H1 (cell line): Measurements from ENCODE around the gene FAM81B. TPM values are rescaled to one million over a fixed set of nuclear protein-coding genes. Genes with fewer than 3 reads are reported as not detected.

Experiments used
- CTCF ChIA-PET: fragments of 300-600 bp; sonication (Branson Sonifier 250); formaldehyde crosslinking; loops from one replicate; lab custom pipeline; 2021; ENCODE audit not compliant: partially characterized antibody; lab: Charles Lee
- POLR2A ChIA-PET: fragments of 300-600 bp; sonication (Branson Sonifier 250); formaldehyde crosslinking; loops from one replicate; lab custom pipeline; 2021; ENCODE audit warnings: inconsistent platforms; ENCODE audit not compliant: partially characterized antibody; lab: Charles Lee
- DNase-seq, 2 experiments: peaks; one replicate each; pipeline versions ENCODE4 v3.0.0 to v3.0.0-alpha.2; 2010 to 2022; ENCODE audit warnings: low spot score in 2 of 2, low read depth in 1 of 2, mixed read lengths in 1 of 2
- FAIRE-seq: peaks from 2 replicates; lab custom pipeline; 2011; peaks lifted over from hg19 to GRCh38; lab: Jason Lieb, UNC
- H2AFZ ChIP-seq: 2 replicates; pipeline ENCODE4 v1.8.1; 2012; ENCODE audit warnings: low read length, inconsistent platforms
- H2AK5ac ChIP-seq: 2 replicates; pipeline ENCODE4 v1.6.1; 2013; ENCODE audit warnings: low read depth, low read length
- H2BK120ac ChIP-seq: replicated peaks from 2 replicates; pipeline ENCODE3; 2013; ENCODE audit warnings: low read depth, low read length, inconsistent platforms
- H2BK12ac ChIP-seq: 2 replicates; pipeline ENCODE4 v1.6.1; 2013; ENCODE audit warnings: low read depth, low read length
- H2BK15ac ChIP-seq: 2 replicates; pipeline ENCODE4 v1.6.1; 2013; ENCODE audit warnings: low read length
- H2BK20ac ChIP-seq: 2 replicates; pipeline ENCODE4 v1.6.1; 2013; ENCODE audit warnings: low read length
- H2BK5ac ChIP-seq: 2 replicates; pipeline ENCODE4 v1.6.1; 2013; ENCODE audit warnings: low read depth, low read length
- H3K14ac ChIP-seq: 2 replicates; pipeline ENCODE4 v1.6.1; 2013; ENCODE audit warnings: inconsistent platforms; ENCODE audit not compliant: insufficient read length
- H3K18ac ChIP-seq: 2 replicates; pipeline ENCODE4 v1.6.1; 2013; ENCODE audit warnings: low read length; ENCODE audit errors: extremely low read depth
- H3K23ac ChIP-seq: 2 replicates; pipeline ENCODE4 v1.6.1; 2013; ENCODE audit warnings: inconsistent platforms; ENCODE audit not compliant: insufficient read length
- H3K23me2 ChIP-seq: 2 replicates; pipeline ENCODE4 v1.6.1; 2013; ENCODE audit warnings: low read depth, low read length
- H3K27ac ChIP-seq: 2 replicates; pipeline ENCODE4 v1.6.1; 2011; ENCODE audit warnings: low read depth, low read length, inconsistent platforms
- H3K27me3 ChIP-seq, 4 experiments: replicated peaks in 1 of 4; 1 replicate in 1 of 4; 2 replicates in 3 of 4; pipeline versions ENCODE4 v1.6.1 to v1.8.1; 2011 to 2013; ENCODE audit warnings: low read length in 3 of 4, mild to moderate bottlenecking in 3 of 4, inconsistent platforms in 2 of 4, mixed read lengths in 2 of 4, moderate library complexity in 1 of 4; ENCODE audit not compliant: control insufficient read depth in 3 of 4, insufficient read depth in 3 of 4; ENCODE audit errors: extremely low read depth in 1 of 4
- H3K36me3 ChIP-seq, 4 experiments: 2 replicates each; pipeline versions ENCODE4 v1.6.1 to v1.8.1; 2011 to 2013; ENCODE audit warnings: mild to moderate bottlenecking in 4 of 4, low read length in 3 of 4, moderate library complexity in 2 of 4, control low read depth in 1 of 4, inconsistent platforms in 1 of 4; ENCODE audit not compliant: insufficient read depth in 4 of 4, control insufficient read depth in 2 of 4
- H3K4ac ChIP-seq: replicated peaks from 2 replicates; pipeline ENCODE3; 2013; ENCODE audit warnings: low read length, low read depth, mixed read lengths, inconsistent platforms; ENCODE audit not compliant: insufficient read length
- H3K4me1 ChIP-seq, 4 experiments: replicated peaks in 1 of 4; 1 replicate in 1 of 4; 2 replicates in 3 of 4; pipeline versions ENCODE4 v1.6.1 to v1.8.1; 2011 to 2013; ENCODE audit warnings: low read length in 3 of 4, inconsistent platforms in 2 of 4, mixed read lengths in 1 of 4; ENCODE audit not compliant: insufficient read depth in 4 of 4, control insufficient read depth in 3 of 4
- H3K4me2 ChIP-seq, 2 experiments: 2 replicates each; pipeline versions ENCODE4 v1.6.1 to v1.8.1; 2011 to 2013; ENCODE audit warnings: low read depth in 2 of 2, low read length in 2 of 2, control low read depth in 1 of 2, inconsistent platforms in 1 of 2, mild to moderate bottlenecking in 1 of 2; ENCODE audit not compliant: insufficient read depth in 1 of 2
- H3K4me3 ChIP-seq, 4 experiments: fragments of 200-600, 300-600 bp in 1 of 4; sonication (generic), shearing (Covaris generic), sonication (Bioruptor Twin) in 1 of 4; 2 replicates each; pipeline versions ENCODE4 v1.5.1 to v1.8.1; 2011 to 2016; ENCODE audit warnings: low read length in 4 of 4, low read depth in 3 of 4, control low read depth in 2 of 4, inconsistent platforms in 2 of 4, mild to moderate bottlenecking in 2 of 4, mixed read lengths in 1 of 4, moderate library complexity in 1 of 4; ENCODE audit not compliant: insufficient read depth in 2 of 4; ENCODE audit errors: extremely low read depth in 1 of 4
- H3K56ac ChIP-seq: replicated peaks from 2 replicates; pipeline ENCODE3; 2013; ENCODE audit warnings: low read depth, mild to moderate bottlenecking, mixed read lengths, low read length, inconsistent platforms; ENCODE audit not compliant: insufficient read length
- H3K79me1 ChIP-seq: 2 replicates; pipeline ENCODE4 v1.6.1; 2013; ENCODE audit warnings: low read depth, low read length, control low read depth
- H3K79me2 ChIP-seq, 2 experiments: 2 replicates each; pipeline versions ENCODE4 v1.6.1 to v1.8.1; 2012 to 2013; ENCODE audit warnings: low read length in 2 of 2, mild to moderate bottlenecking in 2 of 2, inconsistent platforms in 1 of 2; ENCODE audit not compliant: insufficient read depth in 2 of 2, control insufficient read depth in 1 of 2
- H3K9ac ChIP-seq, 4 experiments: replicated peaks in 1 of 4; 1 replicate in 1 of 4; 2 replicates in 3 of 4; pipeline versions ENCODE4 v1.6.1 to v1.8.1; 2011 to 2013; ENCODE audit warnings: low read depth in 3 of 4, low read length in 3 of 4, control low read depth in 2 of 4, mild to moderate bottlenecking in 2 of 4, moderate library complexity in 2 of 4, inconsistent platforms in 1 of 4; ENCODE audit errors: extremely low read depth in 1 of 4
- H3K9me3 ChIP-seq, 2 experiments: 2 replicates each; pipeline versions ENCODE4 v1.6.1 to v1.8.1; 2012 to 2013; ENCODE audit warnings: mild to moderate bottlenecking in 2 of 2, moderate library complexity in 2 of 2, control low read depth in 1 of 2, inconsistent platforms in 1 of 2, low read depth in 1 of 2, low read length in 1 of 2, mixed read lengths in 1 of 2; ENCODE audit not compliant: insufficient read depth in 2 of 2
- H4K20me1 ChIP-seq, 2 experiments: replicated peaks in 1 of 2; 2 replicates each; pipeline versions ENCODE3 to v1.8.1; 2011 to 2013; ENCODE audit warnings: inconsistent platforms in 2 of 2, low read length in 2 of 2, mild to moderate bottlenecking in 1 of 2; ENCODE audit not compliant: insufficient read depth in 2 of 2, control insufficient read depth in 1 of 2
- H4K5ac ChIP-seq: 2 replicates; pipeline ENCODE4 v1.6.1; 2013; ENCODE audit warnings: low read length, low read depth, mixed read lengths, inconsistent platforms; ENCODE audit not compliant: insufficient read length
- H4K8ac ChIP-seq: 2 replicates; pipeline ENCODE4 v1.8.0; 2013; ENCODE audit warnings: mild to moderate bottlenecking, moderate library complexity, low read length, inconsistent platforms; ENCODE audit not compliant: insufficient read depth; ENCODE audit errors: extremely low read depth
- H4K91ac ChIP-seq: replicated peaks from 2 replicates; pipeline ENCODE3; 2013; ENCODE audit warnings: low read length, mixed read lengths, inconsistent platforms; ENCODE audit not compliant: insufficient read length
- GTF2F1 ChIP-seq: IDR thresholded peaks from 2 replicates; pipeline ENCODE4 v1.6.1; 2012; ENCODE audit warnings: low read depth, low read length, improper control_type of control experiment, borderline replicate concordance
- NANOG ChIP-seq: IDR thresholded peaks from 2 replicates; pipeline ENCODE4 v1.6.1; 2011; ENCODE audit warnings: low read length, low read depth, mild to moderate bottlenecking, inconsistent platforms; ENCODE audit not compliant: insufficient read depth, poor library complexity, severe bottlenecking
- SAP30 ChIP-seq: fragments of 300-600 bp; sonication (generic); IDR thresholded peaks from 2 replicates; pipeline ENCODE4 v1.7.1; 2012; ENCODE audit warnings: low read length, moderate library complexity, mild to moderate bottlenecking, inconsistent platforms; ENCODE audit not compliant: insufficient read depth, insufficient replicate concordance
- SIRT6 ChIP-seq: IDR thresholded peaks from one replicate; pipeline ENCODE4 v1.7.1; 2012; ENCODE audit warnings: low read length, inconsistent platforms
- TAF1 ChIP-seq: IDR thresholded peaks from 2 replicates; pipeline ENCODE4 v1.6.1; 2011; ENCODE audit warnings: mild to moderate bottlenecking, low read depth, low read length
- YY1 ChIP-seq: IDR thresholded peaks from 2 replicates; pipeline ENCODE4 v1.6.1; 2011; ENCODE audit warnings: low read depth, mild to moderate bottlenecking, low read length
- polyA plus RNA-seq, 7 experiments: library from polyadenylated mRNA; depleted of rRNA in 3 of 7; stranded (reverse) in 5 of 7; unstranded in 2 of 7; fragments of >200 nt in 5 of 7; fragments of 200-250 nt in 2 of 7; gene quantifications; 1 replicate in 5 of 7; 2 replicates in 1 of 7; 4 replicates in 1 of 7; pipeline versions ENCODE4 v1.2.1 to v1.2.3, GENCODE V29; 2011 to 2013; ENCODE audit warnings: missing spikeins in 2 of 7, mixed read lengths in 2 of 7
- total RNA-seq: library from RNA; stranded (reverse); fragmentation: NEBNext Ultra II Directional; extraction: Animal tissue kit (Norgen Biotek cat#: 25700); gene quantifications from 2 replicates; pipeline ENCODE4 v1.2.1, GENCODE V29; 2021

The FAM81B gene
- total and polyA plus RNA-seq, 2 of the 8 experiments (the other 6 are each of a cell fraction or from before 2014, with no cell fraction given), result not detected

DNA sequence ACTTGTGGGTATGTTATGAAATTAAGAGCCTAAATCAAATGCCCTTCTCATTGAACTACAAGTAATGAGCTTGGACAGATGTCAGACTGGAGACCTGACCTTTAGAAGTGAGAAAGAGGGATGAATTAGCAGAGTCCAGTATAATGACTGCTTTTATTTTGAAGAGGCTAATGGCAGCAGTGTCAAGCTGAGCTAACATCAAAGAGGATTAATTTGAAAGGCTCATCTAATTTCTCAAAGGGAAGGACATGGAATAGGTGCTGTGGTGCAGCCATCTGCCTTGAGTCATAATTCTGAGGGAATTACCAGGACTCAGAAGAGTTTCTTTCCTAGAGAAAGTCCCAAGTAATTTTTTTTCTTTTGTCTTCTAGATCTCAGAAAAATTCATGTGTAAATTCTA is 57.6 kb downstream of the FAM81B start:
- Histone ChIP-seq H3K27ac (no peak overlapping the region), H3K23ac (no peak overlapping the region), H3K56ac (no peak overlapping the region), H2BK15ac (no peak overlapping the region), H3K4me2 (no peak overlapping the region), H3K14ac (no peak overlapping the region), H3K9ac (no peak overlapping the region), H4K91ac (no peak overlapping the region), H4K20me1 (no peaks in the 10 kb centered on the region), H3K79me2 (no peaks in the 10 kb centered on the region), H2BK120ac (no peak overlapping the region)
- FAIRE-seq, result no peak
- TF ChIP-seq SAP30 (no peak), YY1 (no peak), GTF2F1 (no peak), SIRT6 (no peak), NANOG (no peak), TAF1 (no peak)
- TF ChIP-seq, all 59 proteins: peak for 0
- H2BK5ac ChIP-seq, result no peak overlapping the region
- no peak overlapping the region for H3K4ac ChIP-seq
- H3K23me2 ChIP-seq, result no peaks in the 10 kb centered on the region
- no peak overlapping the region for H2AFZ ChIP-seq
- peaks cover 0 to 3% (median 0%) of the 10 kb centered on the region in 4 experiments; a peak in 1 of 7 replicates for H3K4me1 ChIP-seq
- no peak overlapping the region for H3K18ac ChIP-seq
- no peak for DNase-seq
- H4K5ac ChIP-seq, result no peak overlapping the region
- no peak overlapping the region for H2BK12ac ChIP-seq
- CTCF ChIA-PET, result no interaction called here
- H3K4me3 ChIP-seq, result no peak overlapping the region
- H2BK20ac ChIP-seq, result no peak overlapping the region
- H3K36me3 ChIP-seq, result no peaks in the 10 kb centered on the region
- POLR2A ChIA-PET, result no interaction called here
- no peaks in the 10 kb centered on the region for H3K9me3 ChIP-seq
- H4K8ac ChIP-seq, result no peak overlapping the region
- no peaks in the 10 kb centered on the region for H3K79me1 ChIP-seq
- H3K27me3 ChIP-seq, result no peaks in the 10 kb centered on the region
- H2AK5ac ChIP-seq, result no peak overlapping the region
